ENCODE results near the gene ENO1.

DNA sequence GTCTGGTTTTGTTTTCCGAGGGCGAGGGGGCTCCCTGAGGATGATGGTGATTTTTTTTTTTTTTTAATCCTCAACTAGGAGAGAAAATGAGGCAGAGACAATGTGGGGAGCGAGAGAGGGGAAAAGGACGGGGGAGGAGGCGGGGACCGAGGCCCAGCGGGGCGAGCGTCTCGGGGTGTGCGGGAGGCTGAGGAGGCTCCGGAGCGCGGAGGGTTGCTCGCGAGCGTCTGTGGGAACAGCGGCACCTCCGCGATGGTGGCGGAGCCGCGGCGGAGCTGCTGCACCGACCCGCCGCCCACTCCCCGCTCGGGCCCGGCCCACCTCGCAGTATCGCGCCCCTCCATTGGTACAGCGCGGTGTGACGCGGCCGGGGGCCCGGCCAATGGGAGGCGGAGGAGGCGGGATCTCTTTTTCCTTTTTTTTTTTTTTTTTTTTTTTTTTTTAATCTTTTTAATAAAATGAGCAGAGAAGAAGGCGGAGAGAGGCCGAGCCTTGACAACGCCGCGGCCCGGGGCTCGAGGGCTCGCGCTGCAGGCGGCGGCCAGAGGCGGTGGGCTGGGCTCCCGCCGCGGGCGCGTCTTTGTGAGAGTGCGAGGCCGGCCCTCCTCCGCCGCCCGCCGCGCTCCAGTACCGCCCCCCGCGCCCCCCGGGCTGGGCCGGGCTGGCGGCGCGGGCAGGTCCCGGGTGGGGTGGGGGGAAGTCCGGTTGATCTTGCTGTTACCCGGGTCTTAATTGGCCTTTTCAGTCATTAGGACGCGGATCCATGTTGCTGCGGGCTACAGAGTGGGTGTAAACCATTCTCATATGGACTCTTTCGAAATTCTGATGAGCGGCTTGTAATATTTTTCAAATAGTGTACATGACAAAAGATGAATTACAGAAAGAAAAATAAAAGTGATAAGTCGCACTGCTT, 60.8 kb downstream of the ENO1 start, which contains the start of gene RERE:
- TF ChIP-seq POLR2A (IDR thresholded peaks at IDR 0.05; ENCODE audit: low read length) (peak; percentile 82), GATA1 (IDR thresholded peaks at IDR 0.05; ENCODE audit: low read depth, low read length) (no peak)
